Kidney (tissue), 14 donors: ENCODE data around the gene FIG4. TPM values are rescaled to one million over a fixed set of nuclear protein-coding genes. Genes with fewer than 3 reads are reported as not detected.

Experiments
- DNase-seq, 5 donors: peaks; one replicate each; pipeline ENCODE4 v3.0.0-alpha.2; 2013 to 2020
- FAIRE-seq: peaks from 2 replicates; lab custom pipeline; 2012; peaks lifted over from hg19 to GRCh38; lab: Jason Lieb, UNC
- H3K27ac ChIP-seq, 2 donors: one replicate each; pipeline ENCODE4 v1.7.0; 2013; ENCODE audit warnings: low read depth in 2 of 2, low read length in 2 of 2, inconsistent platforms in 1 of 2
- H3K27me3 ChIP-seq: one replicate; pipeline ENCODE4 v1.7.1; 2013; ENCODE audit warnings: low read length, inconsistent platforms; ENCODE audit not compliant: control insufficient read depth, insufficient read depth
- H3K36me3 ChIP-seq, 3 donors: one replicate each; pipeline versions ENCODE4 v1.7.0 to v1.7.1; 2013; ENCODE audit warnings: low read length in 3 of 3, control low read depth in 1 of 3, inconsistent platforms in 1 of 3; ENCODE audit not compliant: insufficient read depth in 3 of 3, control insufficient read depth in 2 of 3
- H3K4me1 ChIP-seq, 3 donors: one replicate each; pipeline versions ENCODE4 v1.7.0 to v1.7.1; 2013; ENCODE audit warnings: low read length in 3 of 3, inconsistent platforms in 1 of 3, low read depth in 1 of 3; ENCODE audit not compliant: control insufficient read depth in 2 of 3, insufficient read depth in 2 of 3
- H3K4me3 ChIP-seq, 3 donors: one replicate each; pipeline versions ENCODE4 v1.7.0 to v1.8.1; 2013; ENCODE audit warnings: low read length in 3 of 3, control low read depth in 1 of 3, inconsistent platforms in 1 of 3
- H3K9ac ChIP-seq, 3 donors: one replicate each; pipeline versions ENCODE4 v1.7.0 to v1.7.1; 2013; ENCODE audit warnings: low read length in 3 of 3, control low read depth in 1 of 3, inconsistent platforms in 1 of 3
- H3K9me3 ChIP-seq, 3 donors: one replicate each; pipeline versions ENCODE4 v1.7.0 to v1.7.1; 2013; ENCODE audit warnings: low read length in 3 of 3, control low read depth in 1 of 3, inconsistent platforms in 1 of 3; ENCODE audit not compliant: control insufficient read depth in 2 of 3, insufficient read depth in 1 of 3
- CTCF ChIP-seq: IDR thresholded peaks from 3 replicates; pipeline ENCODE4 v1.5.1; 2012; ENCODE audit warnings: mild to moderate bottlenecking, moderate library complexity, borderline replicate concordance; ENCODE audit not compliant: insufficient read depth; ENCODE audit errors: extremely low read depth
- intact Hi-C: fragments of 100-400 bp; cut with DNase I; formaldehyde crosslinking; loops from one replicate; pipeline ENCODE4 v1.11.1; 2022
- polyA plus RNA-seq: library from polyadenylated mRNA; stranded (reverse); fragments of 350-450 nt; fragmentation: Illumina TruSeq; extraction: RNeasy Lipid Tissue Mini Kit (QIAGEN cat#74804); gene quantifications from one replicate; pipeline ENCODE4 v1.2.3, GENCODE V29; 2014; ENCODE audit warnings: low read depth, low replicate concordance; ENCODE audit not compliant: insufficient read depth
- total RNA-seq: library from RNA; stranded (reverse); fragmentation: NEBNext Ultra II Directional; extraction: Animal tissue kit (Norgen Biotek cat#: 25700); gene quantifications from one replicate; pipeline ENCODE4 v1.2.1, GENCODE V29; 2021
- donor health status: control.
- donor health status: control.
- donor health status: control.
- donor health status: control.
- donor health status: control.
- donor health status: DM: yes; HTN: yes; CAD: no.
- donor health status: Normal renal cell carcinoma (clear cell type).

FIG4 gene
- total and polyA plus RNA-seq, 2 donors from 2014 or later = 13.1 to 17.8 TPM

GRCh38 chr6:109870089-109870410 is 179.0 kb downstream of the FIG4 start:
- H3K36me3 ChIP-seq = no peaks in the 10 kb centered on the region
- no peaks in the 10 kb centered on the region for H3K9me3 ChIP-seq
- DNase-seq (no peak), FAIRE-seq (no peak)
- peaks cover 0 to 9% (median 5%) of the 10 kb centered on the region in 3 donors for H3K4me1 ChIP-seq
- H3K9ac ChIP-seq = no peak overlapping the region
- H3K4me3 ChIP-seq = no peak overlapping the region
- intact Hi-C loops = no loop called here
- H3K27me3 ChIP-seq = no peaks in the 10 kb centered on the region
- no peak overlapping the region for H3K27ac ChIP-seq
- no peak for TF ChIP-seq CTCF

- H3K27ac ChIP-seq = no peak overlapping the region
- no peaks in the 10 kb centered on the region for H3K27me3 ChIP-seq
- TF ChIP-seq CTCF = no peak
- no peaks in the 10 kb centered on the region for H3K9me3 ChIP-seq
- intact Hi-C loops = no loop called here
- DNase-seq (no peak), FAIRE-seq (no peak)
- H3K4me3 ChIP-seq = no peak overlapping the region
- no peak overlapping the region for H3K9ac ChIP-seq
- H3K36me3 ChIP-seq = no peaks in the 10 kb centered on the region
- peaks cover 0 to 5% (median 0%) of the 10 kb centered on the region in 3 donors for H3K4me1 ChIP-seq
Measured at GRCh38 chr6:109872549-109872948, 181.5 kb downstream of the FIG4 start.

- no peaks in the 10 kb centered on the region for H3K27me3 ChIP-seq
- intact Hi-C loops = no loop called here
- no peak overlapping the region for H3K4me3 ChIP-seq
- H3K9me3 ChIP-seq = no peaks in the 10 kb centered on the region
- TF ChIP-seq CTCF = no peak
- no peak overlapping the region for H3K9ac ChIP-seq
- no peaks in the 10 kb centered on the region for H3K36me3 ChIP-seq
- H3K4me1 ChIP-seq = peaks cover 0 to 2% (median 0%) of the 10 kb centered on the region in 3 donors
- no peak overlapping the region for H3K27ac ChIP-seq
- FAIRE-seq = no peak
- no peak for DNase-seq
Measured at GRCh38 chr6:109872968-109873545, 182.0 kb downstream of the FIG4 start.

GRCh38 chr6:109874086-109874485 is 183.0 kb downstream of the FIG4 start:
- FAIRE-seq (no peak), DNase-seq (no peak)
- H3K27me3 ChIP-seq = no peaks in the 10 kb centered on the region
- H3K9ac ChIP-seq = no peak overlapping the region
- H3K9me3 ChIP-seq = no peaks in the 10 kb centered on the region
- peaks cover 0 to 6% (median 2%) of the 10 kb centered on the region in 3 donors for H3K4me1 ChIP-seq
- H3K27ac ChIP-seq = no peak overlapping the region
- intact Hi-C loops = no loop called here
- no peak for TF ChIP-seq CTCF
- no peaks in the 10 kb centered on the region for H3K36me3 ChIP-seq
- H3K4me3 ChIP-seq = no peak overlapping the region
